C4-2B (cell line): Measurements from ENCODE around the gene SOHLH1.

Experiments
- CTCF ChIP-seq: fragments of 450-650 bp; conservative IDR thresholded peaks from 2 replicates; pipeline ENCODE4 v1.5.1; 2017; ENCODE audit warnings: mild to moderate bottlenecking
- ZFX ChIP-seq: fragments of 450-650 bp; IDR thresholded peaks from 2 replicates; pipeline ENCODE4 v1.6.1; 2017

- TF ChIP-seq CTCF (no peak), ZFX (no peak)
Measured at GRCh38 chr9:135669616-135670285, 29.5 kb downstream of the SOHLH1 start.
